CMK (cell line): ENCODE data around the gene B4GALT2.

ENCODE experiments used
- DNase-seq: peaks from one replicate; pipeline ENCODE4 v3.0.0-alpha.2; 2010; ENCODE audit warnings: low read depth

The B4GALT2 gene

DNA sequence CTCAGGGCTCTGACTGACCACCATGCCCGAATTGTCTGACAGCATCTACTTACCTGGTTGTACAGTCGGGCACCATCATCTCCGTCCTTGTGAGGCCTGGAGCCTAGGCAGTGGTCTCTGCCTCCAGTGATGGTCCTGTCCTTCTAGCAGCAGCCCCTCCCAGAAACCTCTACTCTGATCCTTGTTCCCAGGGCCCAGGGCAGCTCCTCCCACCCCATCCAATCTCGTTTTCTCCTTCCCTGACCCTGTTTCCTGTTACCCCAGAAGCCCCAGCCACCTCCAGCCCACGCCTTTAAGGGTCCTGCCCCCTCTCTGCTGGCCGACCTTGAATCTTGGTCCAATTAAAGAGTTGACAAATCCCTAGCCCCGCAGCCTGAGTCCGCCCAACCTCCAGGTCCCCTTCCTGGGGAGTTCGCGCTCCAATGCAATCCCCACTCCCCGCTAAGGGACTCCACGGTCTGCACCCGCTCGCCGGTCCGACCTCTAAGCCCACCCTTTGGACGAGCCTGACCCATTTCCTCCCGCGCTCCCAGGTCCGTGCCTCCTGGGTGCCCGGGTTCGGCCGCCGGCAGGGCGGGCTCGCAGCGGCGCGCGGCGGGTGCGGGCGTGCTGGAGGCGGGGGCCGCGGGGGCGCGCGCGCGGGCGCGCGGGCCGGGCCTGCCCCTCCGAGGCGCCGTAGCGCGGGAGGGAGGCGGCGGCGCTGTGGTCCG is at the start of gene B4GALT2:
TSS of gene B4GALT2 (plus strand) at position 660 of the 710 bp plus-strand sequence. CDS start 1,951 bp downstream, outside the sequence.
- no peak for DNase-seq

DNA sequence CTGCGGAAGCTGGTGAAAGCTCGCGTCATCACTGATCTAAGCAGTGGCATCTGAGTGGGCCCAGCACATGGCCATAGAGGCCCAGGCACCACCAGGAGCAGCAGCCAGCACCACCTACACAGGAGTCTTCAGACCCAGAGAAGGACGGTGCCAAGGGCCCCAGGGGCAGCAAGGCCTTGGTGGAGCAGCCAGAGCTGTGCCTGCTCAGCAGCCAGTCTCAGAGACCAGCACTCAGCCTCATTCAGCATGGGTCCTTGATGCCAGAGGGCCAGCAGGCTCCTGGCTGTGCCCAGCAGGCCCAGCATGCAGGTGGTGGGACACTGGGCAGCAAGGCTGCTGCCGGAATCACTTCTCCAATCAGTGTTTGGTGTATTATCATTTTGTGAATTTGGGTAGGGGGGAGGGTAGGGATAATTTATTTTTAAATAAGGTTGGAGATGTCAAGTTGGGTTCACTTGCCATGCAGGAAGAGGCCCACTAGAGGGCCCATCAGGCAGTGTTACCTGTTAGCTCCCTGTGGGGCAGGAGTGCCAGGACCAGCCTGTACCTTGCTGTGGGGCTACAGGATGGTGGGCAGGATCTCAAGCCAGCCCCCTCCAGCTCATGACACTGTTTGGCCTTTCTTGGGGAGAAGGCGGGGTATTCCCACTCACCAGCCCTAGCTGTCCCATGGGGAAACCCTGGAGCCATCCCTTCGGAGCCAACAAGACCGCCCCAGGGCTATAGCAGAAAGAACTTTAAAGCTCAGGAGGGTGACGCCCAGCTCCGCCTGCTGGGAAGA is 48.7 kb upstream of the B4GALT2 start:
- no peak for DNase-seq

GRCh38 chr1:43930949-43931275 is 48.1 kb upstream of the B4GALT2 start:
- no peak for DNase-seq

GRCh38 chr1:43931711-43932660 is 47.0 kb upstream of the B4GALT2 start:
- DNase-seq = no peak

GRCh38 chr1:43932786-43933385 is 46.1 kb upstream of the B4GALT2 start:
- DNase-seq = no peak

DNA sequence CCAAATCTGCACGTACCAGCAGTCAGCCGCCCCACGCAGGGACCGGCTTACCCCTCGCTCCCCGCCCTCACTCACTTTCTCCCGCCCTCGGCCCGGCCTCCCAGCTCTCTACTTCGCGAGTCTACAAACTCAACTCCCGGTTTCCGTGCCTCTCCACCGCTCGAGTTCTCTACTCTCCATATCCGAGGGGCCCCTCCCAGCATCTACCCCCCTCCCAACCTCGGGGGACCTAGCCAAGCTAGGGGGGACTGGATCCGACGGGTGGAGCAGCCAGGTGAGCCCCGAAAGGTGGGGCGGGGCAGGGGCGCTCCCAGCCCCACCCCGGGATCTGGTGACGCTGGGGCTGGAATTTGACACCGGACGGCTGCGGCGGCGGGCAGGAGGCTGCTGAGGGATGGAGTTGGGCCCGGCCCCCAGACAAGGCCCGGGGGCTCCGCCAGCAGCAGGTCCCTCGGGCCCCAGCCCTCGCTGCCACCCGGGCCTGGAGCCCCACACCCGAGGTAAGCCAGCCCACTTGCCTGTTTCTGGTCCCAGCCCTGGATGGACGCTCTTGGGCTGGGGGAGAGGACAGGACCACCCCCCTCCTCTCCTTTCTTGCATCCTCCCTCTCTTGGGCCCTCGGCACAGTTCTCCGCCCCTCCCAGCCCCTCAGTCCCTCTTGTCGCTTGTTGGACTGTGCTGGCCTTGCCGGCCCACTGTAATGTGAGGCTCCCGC is 45.5 kb upstream of the B4GALT2 start, which contains the start of gene ARTN:
TSS of gene ARTN (plus strand) at position 416 of the 715 bp plus-strand sequence. CDS start 1,856 bp downstream, outside the sequence.
- DNase-seq = no peak

- peak; percentile 54 for DNase-seq
These were observed 44.7 kb upstream of the B4GALT2 start for GRCh38 chr1:43934101-43934985.

DNA sequence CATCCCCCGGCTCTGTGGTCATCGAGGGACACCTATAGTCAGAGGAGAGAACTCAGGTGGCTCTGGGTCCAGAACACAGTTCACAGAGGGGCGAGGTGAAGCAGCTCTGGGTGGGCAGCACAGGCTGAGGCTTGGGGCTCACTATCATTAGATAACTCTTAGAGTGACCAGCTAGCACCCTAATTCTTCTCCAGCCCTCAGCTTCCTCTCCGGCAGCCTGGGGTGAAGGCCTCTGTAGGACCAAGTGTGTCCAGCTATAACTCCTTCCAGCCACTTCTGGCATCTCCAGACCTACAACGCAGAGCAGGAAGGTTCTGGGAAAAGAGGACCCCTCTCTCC is 44.1 kb upstream of the B4GALT2 start:
- DNase-seq = no peak

DNA sequence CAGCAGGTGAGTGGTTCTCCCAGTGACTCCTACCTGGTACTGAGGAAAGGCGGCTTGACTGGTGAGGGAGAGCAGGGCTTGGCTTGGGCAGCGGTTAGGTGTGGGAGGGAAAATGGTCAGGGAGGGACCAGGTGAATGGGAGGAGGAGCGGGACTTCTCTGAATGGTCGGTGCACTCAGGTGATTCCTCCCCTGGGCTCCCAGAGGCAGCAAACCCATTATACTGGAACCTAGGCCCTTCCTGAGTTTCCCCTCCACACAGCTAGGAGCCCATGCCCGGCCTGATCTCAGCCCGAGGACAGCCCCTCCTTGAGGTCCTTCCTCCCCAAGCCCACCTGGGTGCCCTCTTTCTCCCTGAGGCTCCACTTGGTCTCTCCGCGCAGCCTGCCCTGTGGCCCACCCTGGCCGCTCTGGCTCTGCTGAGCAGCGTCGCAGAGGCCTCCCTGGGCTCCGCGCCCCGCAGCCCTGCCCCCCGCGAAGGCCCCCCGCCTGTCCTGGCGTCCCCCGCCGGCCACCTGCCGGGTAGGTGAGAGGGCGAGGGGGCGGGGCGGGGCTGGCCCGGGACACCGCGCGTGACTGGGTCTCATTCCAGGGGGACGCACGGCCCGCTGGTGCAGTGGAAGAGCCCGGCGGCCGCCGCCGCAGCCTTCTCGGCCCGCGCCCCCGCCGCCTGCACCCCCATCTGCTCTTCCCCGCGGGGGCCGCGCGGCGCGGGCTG is 43.1 kb upstream of the B4GALT2 start:
- no peak for DNase-seq

DNA sequence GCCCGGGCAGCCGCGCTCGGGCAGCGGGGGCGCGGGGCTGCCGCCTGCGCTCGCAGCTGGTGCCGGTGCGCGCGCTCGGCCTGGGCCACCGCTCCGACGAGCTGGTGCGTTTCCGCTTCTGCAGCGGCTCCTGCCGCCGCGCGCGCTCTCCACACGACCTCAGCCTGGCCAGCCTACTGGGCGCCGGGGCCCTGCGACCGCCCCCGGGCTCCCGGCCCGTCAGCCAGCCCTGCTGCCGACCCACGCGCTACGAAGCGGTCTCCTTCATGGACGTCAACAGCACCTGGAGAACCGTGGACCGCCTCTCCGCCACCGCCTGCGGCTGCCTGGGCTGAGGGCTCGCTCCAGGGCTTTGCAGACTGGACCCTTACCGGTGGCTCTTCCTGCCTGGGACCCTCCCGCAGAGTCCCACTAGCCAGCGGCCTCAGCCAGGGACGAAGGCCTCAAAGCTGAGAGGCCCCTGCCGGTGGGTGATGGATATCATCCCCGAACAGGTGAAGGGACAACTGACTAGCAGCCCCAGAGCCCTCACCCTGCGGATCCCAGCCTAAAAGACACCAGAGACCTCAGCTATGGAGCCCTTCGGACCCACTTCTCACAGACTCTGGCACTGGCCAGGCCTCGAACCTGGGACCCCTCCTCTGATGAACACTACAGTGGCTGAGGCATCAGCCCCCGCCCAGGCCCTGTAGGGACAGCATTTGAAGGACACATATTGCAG is 42.4 kb upstream of the B4GALT2 start:
- no peak for DNase-seq

DNA sequence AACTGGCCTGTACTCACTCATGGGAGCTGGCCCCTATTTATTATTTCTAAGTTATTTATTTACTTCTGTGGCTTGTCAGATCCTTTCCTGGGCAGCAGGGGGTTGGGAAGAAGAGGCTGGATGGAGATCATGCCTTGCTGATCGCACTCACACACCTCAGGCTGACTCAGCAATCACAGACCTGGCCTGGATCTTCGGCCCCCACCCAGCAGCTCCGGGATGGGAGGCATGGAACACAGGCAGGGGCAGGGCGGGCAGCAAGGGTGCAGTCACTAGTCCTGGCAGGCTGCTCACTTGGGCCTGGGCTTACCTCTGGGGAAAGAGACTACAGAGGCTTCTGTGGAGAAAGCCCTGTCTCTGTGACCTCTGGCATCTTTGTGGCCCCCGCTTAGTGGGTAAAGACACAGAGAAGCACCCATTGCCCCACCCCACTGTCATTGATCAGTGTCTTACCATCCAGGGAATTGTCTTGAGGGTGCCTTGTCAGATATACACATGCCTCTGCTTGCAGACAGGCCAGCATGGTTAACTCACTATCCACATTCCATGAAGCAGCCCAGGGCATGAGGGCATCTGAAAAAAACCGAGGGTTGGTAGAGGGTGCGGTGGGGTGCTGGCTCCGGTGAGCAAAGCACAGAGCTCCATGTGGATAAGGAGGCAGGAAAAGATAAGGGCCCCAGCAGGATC is 41.7 kb upstream of the B4GALT2 start:
- DNase-seq = no peak

- no peak for DNase-seq
These were observed 40.6 kb upstream of the B4GALT2 start for GRCh38 chr1:43938383-43938782.

DNA sequence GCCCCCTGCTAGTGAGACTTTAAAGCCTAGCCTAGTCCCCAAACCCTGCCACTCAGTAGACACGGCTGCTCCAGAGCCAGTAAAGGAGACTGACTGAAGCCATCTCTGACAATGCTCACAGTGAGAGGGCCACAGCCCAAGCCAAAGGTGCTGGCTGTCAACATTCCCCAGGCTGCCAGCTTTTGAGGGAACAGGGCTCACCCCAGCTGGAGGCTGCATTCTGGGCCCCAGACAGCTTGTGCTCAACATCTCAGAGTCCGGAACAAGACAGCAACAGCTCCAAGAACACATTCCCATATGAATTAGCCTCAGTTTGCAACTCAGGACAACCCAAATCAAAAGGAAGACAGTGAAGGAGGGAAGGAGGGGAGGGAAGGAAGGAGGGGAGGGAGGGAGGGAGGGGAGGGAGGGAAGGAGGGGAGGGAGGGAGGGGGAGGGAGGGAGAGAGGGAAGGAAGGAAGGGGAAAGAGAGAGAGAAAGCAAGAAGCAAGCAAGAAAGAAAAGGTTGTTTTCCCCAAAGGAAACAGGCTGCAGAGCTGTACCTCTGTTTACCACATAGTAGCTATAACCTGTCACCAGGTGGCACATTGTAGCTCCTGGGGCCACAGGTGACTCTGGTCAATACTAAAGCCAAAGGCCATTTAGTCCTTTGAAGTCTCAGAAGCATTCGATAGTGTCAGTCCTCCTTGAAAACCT is 40.0 kb upstream of the B4GALT2 start:
- DNase-seq = no peak

- DNase-seq = no peak
These were observed 36.6 kb upstream of the B4GALT2 start for GRCh38 chr1:43942411-43942810.

- no peak for DNase-seq
These were observed 34.1 kb upstream of the B4GALT2 start for GRCh38 chr1:43944860-43945259.

- DNase-seq = no peak
These were observed 33.3 kb upstream of the B4GALT2 start for GRCh38 chr1:43945674-43946235.
